ENCODE results near the gene AMOTL2.

GRCh38 chr3:134328846-134329245, 45.4 kb downstream of the AMOTL2 start:
- TF ChIP-seq CTCF (IDR thresholded peaks at IDR 0.05): no peak
- no peak for TF ChIP-seq POLR2A (IDR thresholded peaks at IDR 0.05)
